GM12872 (cell line): ENCODE data around the gene TMEM80.

ENCODE experiments used
- CTCF ChIP-seq: IDR thresholded peaks from 3 replicates; pipeline ENCODE4 v1.5.1; 2011; ENCODE audit warnings: low read depth, mild to moderate bottlenecking, low read length, moderate library complexity; ENCODE audit not compliant: insufficient read depth

Gene TMEM80

GRCh38 chr11:687751-688150 lies 7.9 kb upstream of the TMEM80 start:
- TF ChIP-seq CTCF: no peak

GRCh38 chr11:688681-689080 lies 6.9 kb upstream of the TMEM80 start:
- no peak for TF ChIP-seq CTCF

GRCh38 chr11:689625-690024 lies 6.0 kb upstream of the TMEM80 start:
- no peak for TF ChIP-seq CTCF

- no peak for TF ChIP-seq CTCF
Measured at GRCh38 chr11:690738-691633, 4.6 kb upstream of the TMEM80 start.

- no peak for TF ChIP-seq CTCF
Measured at GRCh38 chr11:691710-692590, 3.7 kb upstream of the TMEM80 start.

- TF ChIP-seq CTCF: no peak
Measured at GRCh38 chr11:692824-693414, 2.7 kb upstream of the TMEM80 start.

DNA sequence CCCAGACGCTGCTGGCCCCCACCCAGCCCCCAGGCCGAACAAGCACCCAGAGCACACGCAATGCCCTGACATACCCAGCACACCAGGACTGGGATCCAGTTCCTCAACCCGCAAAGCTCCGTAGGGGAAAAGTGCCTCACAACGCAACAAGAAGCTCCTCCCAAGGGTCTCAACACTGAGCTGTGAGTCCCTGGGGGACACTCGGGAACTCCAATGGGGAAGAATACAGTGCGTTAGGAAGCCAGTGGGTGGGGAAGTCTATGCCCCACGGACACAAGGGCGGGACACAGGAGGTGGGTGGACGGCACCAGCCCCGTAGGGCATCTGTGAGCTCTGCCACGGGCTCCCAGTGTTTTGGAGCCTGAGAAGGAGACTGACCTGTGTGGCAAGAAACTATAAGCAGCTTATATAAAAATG lies 2.2 kb upstream of the TMEM80 start:
- TF ChIP-seq CTCF: no peak
